HG02943 (cell line): ENCODE results near the gene KCNF1.

Experiments
- ATAC-seq: cut with Tn5 transposase; IDR thresholded peaks from one replicate; pipeline ENCODE4 v1.9.1; 2021; ENCODE audit warnings: mild to moderate bottlenecking, low read depth, moderate library complexity; ENCODE audit not compliant: unreplicated experiment

The KCNF1 gene

DNA sequence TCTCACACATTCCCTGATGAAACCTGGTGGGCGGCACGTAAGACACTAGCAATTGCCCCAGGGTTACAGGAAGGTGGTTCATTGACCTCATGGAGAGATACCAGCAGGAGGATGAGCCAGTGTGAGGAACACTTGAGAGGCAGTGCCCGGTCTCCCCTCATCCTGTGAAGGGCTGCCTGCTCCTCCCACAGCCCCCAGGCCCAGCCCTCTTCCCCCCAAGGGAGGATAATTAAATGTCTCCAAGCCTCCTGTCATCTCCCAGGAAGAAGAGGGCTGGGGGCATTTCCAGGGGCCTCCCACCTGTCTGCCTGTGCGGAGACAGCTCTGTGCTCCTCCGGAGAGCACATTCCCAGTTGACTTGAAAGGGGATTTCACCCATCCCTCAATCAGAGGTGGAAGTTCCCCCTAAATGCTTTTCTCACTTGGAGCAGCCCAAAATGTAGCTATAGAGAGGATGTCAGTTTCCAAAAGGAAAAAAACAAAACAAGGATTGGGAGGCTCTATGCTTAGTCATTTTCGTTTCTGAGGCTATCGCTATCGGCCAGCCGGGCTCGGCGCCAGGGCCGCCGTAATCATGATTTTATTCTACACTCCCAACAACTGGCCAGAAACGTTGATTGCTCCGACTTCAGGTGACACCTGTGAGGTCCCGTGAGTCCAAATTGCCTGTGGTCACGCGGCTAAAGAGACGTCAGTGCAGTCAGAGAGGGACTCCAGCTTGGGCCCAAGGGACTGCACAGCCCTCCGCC, 7.1 kb downstream of the KCNF1 start:
- ATAC-seq, result no peak

DNA sequence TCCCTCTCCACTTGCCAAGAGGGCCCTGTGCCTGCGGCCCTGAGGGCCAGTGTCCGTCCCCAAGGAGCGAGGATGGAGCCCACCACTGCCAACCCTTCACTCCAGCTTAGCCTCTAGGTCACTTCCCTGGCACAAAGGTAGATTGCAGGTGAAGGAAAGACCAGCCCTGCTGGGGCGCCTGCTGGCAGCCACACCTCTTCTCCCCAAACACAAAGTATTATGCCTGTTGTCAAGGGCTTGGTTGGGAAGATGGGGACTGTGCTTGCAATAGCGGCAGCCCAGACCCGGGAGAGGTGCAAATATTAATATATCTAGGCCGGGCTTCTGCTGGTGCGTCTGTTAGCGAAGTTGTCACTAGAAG, 7.7 kb downstream of the KCNF1 start:
- ATAC-seq, result no peak

GRCh38 chr2:10919771-10920621, 8.3 kb downstream of the KCNF1 start:
- ATAC-seq, result no peak

DNA sequence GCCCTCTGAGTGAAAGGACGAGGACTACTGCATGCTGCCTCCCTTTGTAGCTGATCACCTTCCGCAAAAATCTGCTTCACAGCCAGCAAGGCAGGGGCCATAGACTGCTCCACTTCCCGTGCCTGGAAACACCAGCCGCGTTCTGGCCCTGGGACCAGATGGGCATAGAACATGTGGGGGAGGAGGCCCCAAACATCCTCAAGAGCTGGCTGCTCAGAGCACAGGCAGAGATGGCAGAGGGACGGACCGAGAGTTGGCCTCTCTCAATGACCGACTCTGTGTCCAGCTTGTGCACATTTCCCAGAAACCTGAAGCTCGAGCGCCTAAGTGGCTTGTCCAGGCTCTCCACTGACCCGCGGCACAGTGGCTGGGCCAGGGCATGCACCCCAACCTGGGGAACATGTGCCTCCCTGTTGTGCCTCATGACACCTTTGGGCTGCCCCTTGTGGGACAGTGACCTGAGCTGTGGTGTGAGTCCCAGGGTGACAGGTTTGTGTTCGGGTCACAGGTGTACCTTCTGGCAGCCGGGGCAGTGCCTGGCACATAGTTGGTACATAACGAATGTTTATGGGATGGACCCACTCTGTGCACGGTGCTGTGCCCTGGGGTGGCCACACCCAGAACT, 9.1 kb downstream of the KCNF1 start:
- ATAC-seq, result no peak

DNA sequence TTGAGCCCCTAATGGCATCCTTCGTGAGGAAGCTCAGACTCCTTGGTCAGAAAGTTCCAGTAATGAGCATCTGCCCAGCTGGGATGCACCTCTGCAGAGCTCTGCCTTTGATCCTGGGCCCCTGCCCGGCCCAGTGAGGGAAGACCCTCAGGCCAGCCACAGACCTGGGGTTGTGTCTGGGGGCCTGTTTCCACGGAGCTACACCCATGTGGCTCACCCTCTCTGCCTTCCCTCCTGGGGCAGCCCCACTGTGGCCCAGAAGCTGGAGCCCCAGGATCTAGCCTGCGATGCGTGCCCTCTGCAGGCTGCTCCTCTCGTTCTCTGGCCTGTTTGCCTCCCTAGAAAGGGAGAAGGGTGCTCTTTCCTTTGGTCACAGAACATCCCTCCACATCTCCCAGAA, 9.8 kb downstream of the KCNF1 start:
- no peak for ATAC-seq

DNA sequence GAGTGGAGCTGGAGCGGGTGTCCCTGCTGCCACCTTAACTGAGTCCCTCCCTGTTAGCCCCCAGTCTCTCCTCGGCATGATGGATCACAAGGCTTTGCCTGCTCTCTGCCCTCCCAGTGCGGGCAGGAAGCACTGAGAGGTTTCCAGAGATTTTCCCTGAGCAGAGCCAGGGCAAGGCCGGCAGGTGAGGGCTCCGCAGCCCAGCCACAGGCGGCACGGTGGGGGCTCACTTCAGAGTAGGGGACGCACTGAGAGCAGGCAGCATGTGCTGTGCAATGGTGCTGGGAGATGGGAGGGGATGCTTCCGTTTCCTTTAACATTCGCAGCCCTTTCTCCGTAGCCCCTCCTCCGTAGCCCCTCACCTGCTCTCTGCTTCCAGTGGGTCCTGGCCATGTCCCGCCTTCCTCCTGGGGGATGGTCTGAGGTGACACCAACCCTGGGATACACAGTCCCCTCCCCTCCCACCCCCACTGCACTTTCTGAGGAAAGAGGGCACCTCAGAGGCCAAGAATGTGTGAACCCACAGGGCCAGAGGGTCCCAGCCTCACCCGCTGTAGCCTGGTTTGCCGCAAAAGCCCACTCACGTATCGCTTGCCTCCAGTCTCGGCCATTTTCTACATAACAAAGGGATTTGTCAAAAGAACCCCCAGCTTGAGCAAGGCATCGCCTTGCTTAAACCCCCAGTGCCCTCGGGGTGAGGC, 10.7 kb downstream of the KCNF1 start:
- ATAC-seq, result no peak

DNA sequence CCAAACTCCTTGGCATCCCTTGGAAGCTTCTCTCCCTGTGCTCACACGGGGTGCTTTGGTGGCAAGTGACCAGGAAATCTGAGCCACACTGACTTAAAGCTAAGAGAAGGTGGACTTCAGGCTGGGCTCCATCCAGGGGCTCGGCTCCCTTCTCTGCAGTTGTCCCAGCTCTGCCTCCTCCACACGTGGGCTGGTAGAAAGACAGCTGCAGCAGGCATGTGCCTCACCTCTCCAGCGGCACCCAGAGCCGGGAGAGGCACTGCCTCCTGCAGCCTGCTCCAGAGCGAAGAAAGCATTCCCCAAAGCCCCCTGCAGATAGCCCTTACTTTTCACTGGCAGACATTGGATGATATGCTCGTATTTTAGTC, 11.3 kb downstream of the KCNF1 start:
- no peak for ATAC-seq

- no peak for ATAC-seq
These were observed 12.2 kb downstream of the KCNF1 start for GRCh38 chr2:10923965-10924364.

- no peak for ATAC-seq
These were observed 12.7 kb downstream of the KCNF1 start for GRCh38 chr2:10924441-10924840.

DNA sequence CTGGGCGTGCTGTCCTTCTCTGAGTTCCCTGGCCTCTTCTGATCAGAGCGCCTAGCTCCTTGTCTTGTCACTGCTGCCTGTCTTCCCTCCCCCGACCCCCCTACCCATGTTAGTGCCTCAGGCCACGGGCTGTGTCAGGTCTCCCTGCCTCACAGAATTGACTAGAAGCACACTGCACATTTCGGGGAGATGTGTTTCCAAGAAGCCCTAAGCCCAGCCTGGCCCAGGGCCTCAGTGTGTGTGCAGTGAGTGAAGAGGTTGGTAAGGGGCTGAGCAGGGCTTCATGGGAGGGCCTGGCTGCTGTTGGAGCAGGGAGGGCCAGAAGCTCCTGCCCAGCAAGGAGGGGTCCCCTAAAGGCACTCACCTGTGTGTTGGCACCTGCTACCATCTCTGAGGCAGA, 13.1 kb downstream of the KCNF1 start:
- no peak for ATAC-seq

DNA sequence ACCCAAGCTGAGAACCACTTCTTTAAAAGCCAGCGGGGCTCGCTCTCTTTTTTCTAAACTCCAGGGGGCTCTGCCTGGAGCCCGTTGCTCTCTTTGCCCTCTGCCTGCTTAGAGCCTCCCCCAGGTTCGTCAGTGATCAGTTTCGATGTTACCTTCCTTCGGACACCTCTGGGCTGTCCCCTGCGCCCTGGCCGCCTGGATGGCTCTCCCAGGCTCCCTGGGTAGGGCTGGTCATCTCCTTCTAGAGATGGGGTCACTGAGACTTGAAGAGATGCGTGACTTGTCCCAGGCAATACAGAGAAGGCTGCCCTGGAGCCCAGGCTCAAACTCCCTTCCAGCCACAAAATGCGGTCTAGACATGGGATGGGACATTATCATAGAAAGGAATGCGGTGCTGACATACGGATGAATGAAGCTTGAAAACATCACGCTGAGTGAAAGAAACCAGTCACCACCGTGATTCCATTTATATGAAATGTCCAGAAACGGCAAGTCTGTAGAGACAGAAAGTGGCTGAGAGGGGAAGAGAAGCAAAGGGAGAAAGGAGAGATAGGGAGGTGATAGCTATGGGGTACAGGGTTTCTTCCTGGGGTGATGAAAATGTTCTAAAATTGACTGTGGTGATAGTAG, 14.6 kb downstream of the KCNF1 start:
- ATAC-seq, result no peak

- no peak for ATAC-seq
These were observed 19.2 kb downstream of the KCNF1 start for GRCh38 chr2:10930721-10931516.

DNA sequence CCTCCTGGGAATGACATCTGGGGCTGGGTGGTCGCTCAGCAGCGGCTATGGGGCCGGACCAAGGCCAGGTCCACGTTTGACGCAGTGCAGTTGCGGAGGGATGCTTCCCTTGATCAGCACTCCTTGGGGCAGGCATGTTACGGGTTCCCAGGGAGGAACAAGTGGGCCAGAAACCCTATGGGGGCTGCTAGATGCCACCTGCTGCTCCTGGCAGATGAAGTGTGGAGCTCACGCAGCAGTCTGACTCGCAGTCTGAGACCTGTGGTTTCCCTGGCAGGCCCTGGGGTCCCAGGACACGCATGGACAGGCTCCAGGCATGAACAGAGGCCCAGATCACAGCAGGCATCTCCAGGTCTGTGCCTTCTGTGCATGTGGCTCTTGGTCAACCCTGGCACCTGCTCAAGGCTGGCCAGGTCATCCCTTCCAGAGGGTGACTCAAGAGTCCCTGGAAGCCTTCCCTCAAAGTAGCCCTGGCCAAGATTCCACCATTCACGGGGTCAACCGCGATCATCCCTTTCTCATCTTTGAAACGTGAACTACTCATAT, 20.0 kb downstream of the KCNF1 start:
- ATAC-seq, result no peak

DNA sequence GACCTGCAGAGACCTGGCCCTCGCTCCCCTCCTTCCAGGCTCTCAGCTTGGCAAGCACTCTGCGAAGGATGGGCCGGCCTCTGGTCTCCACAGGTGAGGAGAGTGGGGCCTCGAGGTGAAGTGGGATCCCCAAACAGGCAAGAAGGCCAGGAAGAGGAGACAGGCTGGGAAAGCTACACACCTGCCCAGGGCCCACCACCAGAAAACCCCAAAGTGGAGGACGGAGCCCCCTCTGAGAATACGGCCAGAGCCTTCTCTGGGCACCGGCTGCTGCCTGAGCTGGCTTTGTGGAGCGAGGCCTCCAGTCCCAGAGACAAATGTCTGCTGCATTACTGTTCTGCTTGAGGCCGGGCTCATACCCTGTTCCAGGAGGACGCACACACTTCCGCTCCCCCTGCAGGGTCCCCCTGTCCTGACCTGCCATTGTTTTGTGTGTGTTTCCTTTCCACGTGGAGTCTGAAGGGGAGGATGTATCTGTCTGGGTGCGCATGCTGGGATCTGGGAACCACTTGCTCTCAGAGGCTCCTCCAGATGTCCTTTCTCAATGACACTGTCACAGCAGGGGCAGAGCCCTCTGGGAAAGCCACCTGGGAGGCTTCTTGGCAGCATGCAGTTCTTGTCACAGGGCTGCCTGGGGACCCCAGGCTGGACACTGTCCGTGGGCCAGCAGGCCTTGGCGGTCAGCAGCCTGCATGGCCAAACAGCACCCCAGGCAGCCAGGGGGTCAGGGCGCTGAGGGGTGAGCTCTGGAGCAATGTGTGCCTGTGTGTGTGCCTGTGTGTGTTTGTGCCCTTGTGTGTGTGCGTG, 20.8 kb downstream of the KCNF1 start:
- no peak for ATAC-seq

- ATAC-seq, result no peak
These were observed 22.0 kb downstream of the KCNF1 start for GRCh38 chr2:10933700-10934225.

DNA sequence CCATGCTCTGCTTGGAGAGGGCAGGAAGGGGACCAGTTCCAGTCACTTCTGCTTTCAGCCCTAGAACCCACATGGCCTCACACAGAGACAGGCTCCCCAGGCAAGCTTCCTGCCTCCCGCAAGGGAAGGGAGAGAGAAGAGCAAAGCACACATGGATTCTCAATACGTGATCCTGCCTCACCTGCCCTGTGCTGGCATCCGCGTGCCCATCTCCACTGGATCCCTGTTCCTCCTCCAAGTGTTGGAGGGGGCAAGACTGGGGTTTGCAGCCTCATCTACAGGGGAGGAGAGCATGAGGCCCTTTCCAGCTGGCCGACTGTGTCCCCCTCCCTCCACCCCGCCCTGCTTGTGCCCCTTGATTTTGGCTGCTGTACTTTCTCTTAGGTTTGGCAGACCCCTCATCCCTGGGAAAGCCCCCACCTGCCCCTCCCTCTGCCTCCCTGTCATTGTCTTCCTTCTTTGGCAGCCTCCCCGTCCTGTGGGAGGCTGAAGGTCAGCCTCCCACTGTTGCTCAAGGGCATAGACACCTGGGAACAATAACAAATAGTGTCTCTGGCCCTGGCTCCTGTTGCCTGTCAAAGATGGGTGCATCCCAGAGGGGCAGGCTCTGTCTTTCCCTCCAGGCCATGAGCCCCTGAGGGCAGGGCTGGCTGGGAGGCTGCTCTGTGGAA, 22.7 kb downstream of the KCNF1 start:
- no peak for ATAC-seq

DNA sequence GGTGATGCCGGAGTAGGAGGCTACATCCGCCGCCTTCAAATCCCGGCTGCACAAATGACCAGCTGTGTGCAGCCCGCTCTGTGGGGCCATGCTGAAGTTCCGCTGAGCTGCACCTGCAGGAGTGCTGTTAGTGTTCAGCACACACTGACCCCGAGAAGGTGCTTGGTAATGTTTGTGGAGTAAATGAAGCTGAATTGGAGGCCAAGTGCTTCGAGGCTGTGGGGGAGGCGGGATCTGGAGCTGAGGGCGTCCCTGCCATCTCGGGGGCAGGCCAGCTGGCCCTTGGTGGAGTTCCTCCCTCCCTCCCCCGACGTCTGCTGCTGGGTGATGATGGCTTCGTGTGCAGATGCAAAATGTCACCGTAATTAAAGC, 23.2 kb downstream of the KCNF1 start:
- no peak for ATAC-seq

DNA sequence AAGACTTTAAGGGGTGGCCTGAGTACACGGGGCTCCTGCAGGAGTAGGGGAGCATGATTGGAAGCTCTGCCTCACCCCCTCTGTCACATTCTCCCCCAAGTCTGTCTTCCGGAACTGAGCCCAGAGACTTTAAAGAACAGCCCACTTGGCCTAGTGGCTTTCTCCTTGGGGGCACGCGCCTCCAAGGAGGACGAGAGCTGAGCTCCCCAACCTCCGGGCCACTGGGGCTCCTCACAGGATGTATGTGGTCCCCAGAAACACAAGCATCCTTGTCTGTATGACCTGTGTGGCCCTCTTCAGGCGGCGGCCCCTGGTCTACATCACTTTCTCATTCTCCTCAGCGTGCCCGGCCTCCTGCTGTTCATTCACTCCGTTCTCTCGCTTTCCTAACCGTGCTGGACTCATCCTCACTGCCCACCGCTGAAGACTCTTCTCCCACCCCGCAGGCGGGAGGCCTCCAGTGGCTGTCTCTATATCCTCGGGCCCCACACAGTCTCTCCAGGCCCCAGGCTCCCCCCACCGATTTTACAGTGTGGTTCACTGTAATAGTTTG, 23.7 kb downstream of the KCNF1 start:
- ATAC-seq, result no peak
